Fibroblast of peridontal ligament (primary cell): ENCODE measurements around the gene ZFHX3.

ENCODE experiments used
- DNase-seq: peaks from one replicate; pipeline ENCODE4 v3.0.0-alpha.2; 2010; ENCODE audit errors: extremely low read depth

ZFHX3 gene

GRCh38 chr16:72902206-72902605, 145.7 kb downstream of the ZFHX3 start:
- no peak for DNase-seq

GRCh38 chr16:72901000-72901627, 146.8 kb downstream of the ZFHX3 start:
- DNase-seq, result no peak

GRCh38 chr16:72898216-72898825, 149.6 kb downstream of the ZFHX3 start:
- no peak for DNase-seq

GRCh38 chr16:72897707-72898106, 150.2 kb downstream of the ZFHX3 start:
- no peak for DNase-seq

GRCh38 chr16:72896485-72897118, 151.3 kb downstream of the ZFHX3 start:
- DNase-seq, result no peak

GRCh38 chr16:72895951-72896350, 152.0 kb downstream of the ZFHX3 start:
- no peak for DNase-seq

- DNase-seq, result peak; percentile 47
Observed at GRCh38 chr16:72894293-72895151, 153.4 kb downstream of the ZFHX3 start.

GRCh38 chr16:72891291-72892227, 156.4 kb downstream of the ZFHX3 start:
- DNase-seq, result no peak

- no peak for DNase-seq
Observed at GRCh38 chr16:72890587-72890986, 157.3 kb downstream of the ZFHX3 start.

- DNase-seq, result no peak
Observed at GRCh38 chr16:72889616-72890582, 158.0 kb downstream of the ZFHX3 start.

- DNase-seq, result no peak
Observed at GRCh38 chr16:72887537-72887936, 160.4 kb downstream of the ZFHX3 start.

GRCh38 chr16:72886346-72886974, 161.5 kb downstream of the ZFHX3 start:
- DNase-seq, result no peak

GRCh38 chr16:72884573-72884972, 163.4 kb downstream of the ZFHX3 start:
- no peak for DNase-seq

GRCh38 chr16:72884037-72884436, 163.9 kb downstream of the ZFHX3 start:
- DNase-seq, result peak; percentile 72

GRCh38 chr16:72879846-72880245, 168.1 kb downstream of the ZFHX3 start:
- DNase-seq, result no peak

GRCh38 chr16:72878301-72879269, 169.3 kb downstream of the ZFHX3 start:
- DNase-seq, result peak; percentile 30

GRCh38 chr16:72877374-72878028, 170.4 kb downstream of the ZFHX3 start:
- peak; percentile 62 for DNase-seq

- peak; percentile 60 for DNase-seq
Observed at GRCh38 chr16:72876981-72877373, 171.0 kb downstream of the ZFHX3 start.
